Mesenchymal stem cell (in vitro differentiated cells and primary cell): ENCODE measurements around the gene GBX1. TPM values are rescaled to one million over a fixed set of nuclear protein-coding genes. Genes with fewer than 3 reads are reported as not detected.

Experiments used
- DNase-seq: peaks from one replicate; pipeline ENCODE4 v3.0.0-alpha.2; 2013
- H2AFZ ChIP-seq: one replicate; pipeline ENCODE4 v1.6.1; 2013; ENCODE audit warnings: low read depth, mild to moderate bottlenecking, control low read depth, inconsistent platforms, low read length, moderate library complexity
- H2AK5ac ChIP-seq: 2 replicates; pipeline ENCODE4 v1.6.1; 2013; ENCODE audit warnings: low read length, moderate library complexity, mild to moderate bottlenecking, inconsistent platforms; ENCODE audit not compliant: severe bottlenecking
- H2BK120ac ChIP-seq: one replicate; pipeline ENCODE4 v1.6.1; 2013; ENCODE audit warnings: low read depth, mild to moderate bottlenecking, inconsistent platforms, low read length, moderate library complexity
- H2BK12ac ChIP-seq, 2 experiments: one replicate each; pipeline ENCODE4 v1.6.1; 2013; ENCODE audit warnings: inconsistent platforms in 2 of 2, low read length in 2 of 2, mild to moderate bottlenecking in 2 of 2, moderate library complexity in 2 of 2, control low read depth in 1 of 2
- H2BK15ac ChIP-seq: one replicate; pipeline ENCODE4 v1.6.1; 2013; ENCODE audit warnings: mild to moderate bottlenecking, low read depth, inconsistent platforms; ENCODE audit not compliant: poor library complexity, severe bottlenecking
- H2BK5ac ChIP-seq: 2 replicates; pipeline ENCODE4 v1.6.1; 2013; ENCODE audit warnings: low read depth, mild to moderate bottlenecking, low read length, control low read depth, inconsistent platforms; ENCODE audit not compliant: poor library complexity, severe bottlenecking
- H3K14ac ChIP-seq, 2 experiments: one replicate each; pipeline ENCODE4 v1.6.1; 2013; ENCODE audit warnings: inconsistent platforms in 2 of 2, low read length in 2 of 2, control low read depth in 1 of 2, mild to moderate bottlenecking in 1 of 2, moderate library complexity in 1 of 2
- H3K18ac ChIP-seq, 2 experiments: one replicate each; pipeline ENCODE4 v1.6.1; 2013; ENCODE audit warnings: inconsistent platforms in 2 of 2, low read length in 2 of 2, control low read depth in 1 of 2, low read depth in 1 of 2, mild to moderate bottlenecking in 1 of 2
- H3K23ac ChIP-seq, 2 experiments: one replicate each; pipeline ENCODE4 v1.6.1; 2013; ENCODE audit warnings: inconsistent platforms in 2 of 2, low read length in 2 of 2, mild to moderate bottlenecking in 2 of 2, moderate library complexity in 2 of 2, control low read depth in 1 of 2
- H3K27ac ChIP-seq: 2 replicates; pipeline ENCODE4 v1.5.1; 2013; ENCODE audit warnings: mild to moderate bottlenecking, moderate library complexity, low read length, control low read depth, inconsistent platforms; ENCODE audit not compliant: poor library complexity, severe bottlenecking
- H3K27me3 ChIP-seq, 2 experiments: 2 replicates each; pipeline versions ENCODE4 v1.6.1 to v1.7.0; 2013; ENCODE audit warnings: low read length in 2 of 2, mild to moderate bottlenecking in 2 of 2, moderate library complexity in 2 of 2, control low read depth in 1 of 2, inconsistent platforms in 1 of 2; ENCODE audit not compliant: control insufficient read depth in 1 of 2, insufficient read depth in 1 of 2
- H3K36me3 ChIP-seq, 2 experiments: 2 replicates each; pipeline versions ENCODE4 v1.6.1 to v1.7.0; 2013; ENCODE audit warnings: low read length in 2 of 2, control low read depth in 1 of 2, inconsistent platforms in 1 of 2, low read depth in 1 of 2, mild to moderate bottlenecking in 1 of 2; ENCODE audit not compliant: insufficient read depth in 2 of 2, control insufficient read depth in 1 of 2
- H3K4ac ChIP-seq, 2 experiments: one replicate each; pipeline ENCODE4 v1.6.1; 2013; ENCODE audit warnings: inconsistent platforms in 2 of 2, low read length in 2 of 2, mild to moderate bottlenecking in 2 of 2, moderate library complexity in 2 of 2, control low read depth in 1 of 2, low read depth in 1 of 2
- H3K4me1 ChIP-seq: 2 replicates; pipeline ENCODE4 v1.6.1; 2013; ENCODE audit warnings: low read depth, low read length, control low read depth; ENCODE audit not compliant: control insufficient read depth, insufficient read depth
- H3K4me2 ChIP-seq: 2 replicates; pipeline ENCODE4 v1.6.1; 2013; ENCODE audit warnings: low read length, mild to moderate bottlenecking, inconsistent platforms; ENCODE audit not compliant: poor library complexity, severe bottlenecking
- H3K4me3 ChIP-seq, 2 experiments: 2 replicates each; pipeline versions ENCODE4 v1.5.1 to v1.7.0; 2013; ENCODE audit warnings: low read length in 2 of 2, mild to moderate bottlenecking in 2 of 2, control low read depth in 1 of 2, low read depth in 1 of 2; ENCODE audit not compliant: insufficient read depth in 1 of 2
- H3K79me1 ChIP-seq: replicated peaks from 2 replicates; pipeline ENCODE4 v1.6.1; 2013; ENCODE audit warnings: mild to moderate bottlenecking, control low read depth, low read length, inconsistent platforms; ENCODE audit not compliant: poor library complexity, severe bottlenecking
- H3K9ac ChIP-seq: 2 replicates; pipeline ENCODE4 v1.7.0; 2013; ENCODE audit warnings: mild to moderate bottlenecking, low read length, moderate library complexity
- H3K9me3 ChIP-seq: 2 replicates; pipeline ENCODE4 v1.7.0; 2013; ENCODE audit warnings: mild to moderate bottlenecking, low read length; ENCODE audit not compliant: control insufficient read depth
- H4K8ac ChIP-seq: one replicate; pipeline ENCODE4 v1.6.1; 2013; ENCODE audit warnings: inconsistent platforms, mild to moderate bottlenecking, low read length, moderate library complexity
- H4K91ac ChIP-seq: one replicate; pipeline ENCODE4 v1.6.1; 2013; ENCODE audit warnings: mild to moderate bottlenecking, low read length, inconsistent platforms
- WGBS: methylation state at CpG from one replicate; pipeline ENCODE4 v1.1.7; 2013; ENCODE audit warnings: mixed read lengths; 5-methylcytosine and 5-hydroxymethylcytosine counted together
- polyA plus RNA-seq, 2 experiments: library from polyadenylated mRNA; stranded (reverse); fragments of 200-250 nt; gene quantifications; one replicate each; pipeline ENCODE4 v1.2.3, GENCODE V29; 2013

Gene GBX1
- polyA plus RNA-seq (2013, experiment 1 of 2), result not detected
- not detected for polyA plus RNA-seq (2013, experiment 2 of 2)

DNA sequence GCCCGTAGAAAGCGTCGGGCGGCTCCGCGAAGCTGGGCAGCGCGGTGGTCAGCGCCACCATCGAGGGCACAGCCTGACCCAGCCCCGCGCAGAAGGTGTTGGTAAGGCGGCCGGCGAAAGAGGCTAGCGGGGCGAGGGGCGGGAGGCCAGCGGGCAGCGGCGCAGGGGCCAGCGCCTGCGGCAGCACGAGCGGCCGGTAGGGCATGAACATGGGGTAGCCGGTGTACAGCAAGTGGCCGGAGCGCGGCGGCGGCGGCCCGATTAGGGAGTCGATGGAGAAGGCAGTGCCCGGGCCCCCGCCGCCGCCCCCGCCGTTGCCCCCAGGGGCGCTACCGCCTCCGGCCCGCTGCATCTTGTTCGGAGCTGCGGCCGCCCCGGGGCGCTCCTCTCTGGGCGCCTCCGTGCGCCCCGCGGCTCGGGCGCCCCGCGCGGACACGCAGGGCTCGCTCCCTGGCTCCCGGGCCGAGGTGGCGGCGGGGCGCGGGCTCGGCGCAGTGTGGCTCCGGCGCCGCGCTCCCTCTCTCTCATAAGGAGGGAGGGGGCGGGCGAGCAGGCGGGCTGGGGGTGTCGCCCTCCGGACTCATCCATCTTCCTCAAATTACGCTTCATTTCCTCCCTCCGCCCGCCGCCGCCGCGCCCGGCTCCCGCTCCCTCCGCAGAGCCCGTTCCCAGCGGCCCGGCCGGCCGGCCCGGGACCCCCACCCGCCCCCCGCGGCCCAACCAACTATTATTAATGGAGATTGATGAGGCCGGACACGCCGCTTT, at the start of gene GBX1:
TSS of gene GBX1 (minus strand) at position 498 of the 765 bp plus-strand sequence. CDS start at position 352, 146 bp downstream.
- Histone ChIP-seq H3K4me3 (peak within 1 kb of the TSS; percentile 33 to 47), H3K36me3 (no peaks in the 10 kb centered on the region), H2BK120ac (no peak within 1 kb of the TSS), H2BK15ac (no peak within 1 kb of the TSS), H3K4me1 (peaks cover 16% of the 10 kb centered on the region), H2AFZ (no peak within 1 kb of the TSS), H4K91ac (no peak within 1 kb of the TSS), H3K27me3 (peaks cover 75 to 81% of the 10 kb centered on the region in 2 experiments), H3K18ac (no peak within 1 kb of the TSS), H3K14ac (no peak within 1 kb of the TSS), H3K4me2 (peak within 1 kb of the TSS; percentile 90), H3K79me1 (no peaks in the 10 kb centered on the region), H2AK5ac (no peak within 1 kb of the TSS), H3K4ac (no peak within 1 kb of the TSS), H3K9ac (no peak within 1 kb of the TSS), H3K27ac (no peak within 1 kb of the TSS), H3K23ac (peak within 1 kb of the TSS in 1 of 2 experiments; percentile 85), H3K9me3 (no peaks in the 10 kb centered on the region), H2BK12ac (no peak within 1 kb of the TSS), H2BK5ac (no peak within 1 kb of the TSS), H4K8ac (peak within 1 kb of the TSS; percentile 6)
- WGBS, result 1% methylated on average over 34 of the region's 101 CpGs
- no peak for DNase-seq

DNA sequence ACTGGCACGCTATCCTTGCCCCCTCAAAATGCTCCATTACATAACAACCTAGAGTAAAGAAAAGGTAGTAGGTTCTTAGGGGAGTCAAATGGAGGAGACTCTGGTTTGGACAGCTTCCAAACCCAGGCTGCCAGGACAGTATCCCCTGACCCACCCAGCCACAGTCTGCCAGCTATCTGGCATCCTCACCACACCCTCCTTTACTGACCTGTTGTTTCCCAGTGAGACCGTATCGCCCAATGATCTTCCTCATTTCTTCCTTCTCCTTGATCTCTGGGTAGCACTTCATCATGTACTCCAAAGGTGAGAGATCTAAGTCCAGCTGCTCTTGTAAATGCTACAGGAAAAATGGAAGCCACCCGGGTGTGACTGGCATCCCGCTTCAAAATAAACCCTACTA, 47.9 kb upstream of the GBX1 start:
- Histone ChIP-seq H4K91ac (no peak overlapping the region), H3K9me3 (no peaks in the 10 kb centered on the region), H2AK5ac (no peak overlapping the region), H3K9ac (no peak overlapping the region), H3K27me3 (no peaks in the 10 kb centered on the region), H2AFZ (no peak overlapping the region), H2BK12ac (no peak overlapping the region), H3K4ac (no peak overlapping the region), H3K23ac (no peak overlapping the region), H2BK5ac (no peak overlapping the region), H3K4me2 (no peak overlapping the region), H2BK15ac (no peak overlapping the region), H3K14ac (no peak overlapping the region), H3K18ac (no peak overlapping the region), H4K8ac (no peak overlapping the region), H2BK120ac (no peak overlapping the region), H3K36me3 (peaks cover 70 to 80% of the 10 kb centered on the region in 2 experiments), H3K27ac (no peak overlapping the region), H3K4me1 (no peaks in the 10 kb centered on the region), H3K79me1 (peaks cover 20% of the 10 kb centered on the region), H3K4me3 (no peak overlapping the region)
- WGBS, result 96% methylated on average over 4 of the region's 5 CpGs
- no peak for DNase-seq

DNA sequence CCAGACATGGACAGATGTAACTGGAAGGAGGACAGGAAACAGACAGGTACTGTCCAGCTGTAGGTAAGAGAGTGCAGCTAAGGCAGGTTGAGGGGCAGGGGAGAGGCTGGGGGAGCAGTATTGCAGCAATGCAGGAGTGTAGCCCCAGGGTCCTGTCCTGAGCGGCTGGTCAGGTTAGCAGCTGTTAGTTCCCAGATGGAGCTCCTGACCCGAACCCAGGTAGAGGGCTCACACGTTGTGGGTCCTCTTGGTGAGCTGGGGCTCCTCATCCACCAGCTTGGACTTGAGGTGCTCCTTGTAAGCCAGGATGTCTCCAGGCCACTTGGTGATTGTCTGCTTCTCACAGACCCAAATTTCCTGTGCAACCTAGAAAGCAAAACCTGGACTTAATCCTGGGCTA, 46.3 kb upstream of the GBX1 start:
- Histone ChIP-seq H3K9me3 (no peaks in the 10 kb centered on the region), H3K18ac (no peak overlapping the region), H3K14ac (no peak overlapping the region), H3K36me3 (peaks cover 57 to 70% of the 10 kb centered on the region in 2 experiments), H3K23ac (no peak overlapping the region), H3K27ac (no peak overlapping the region), H2AK5ac (no peak overlapping the region), H2BK12ac (no peak overlapping the region), H3K9ac (no peak overlapping the region), H2BK15ac (no peak overlapping the region), H4K91ac (no peak overlapping the region), H4K8ac (no peak overlapping the region), H2BK120ac (no peak overlapping the region), H2BK5ac (no peak overlapping the region), H3K4me1 (no peaks in the 10 kb centered on the region), H3K4me3 (no peak overlapping the region), H2AFZ (no peak overlapping the region), H3K4me2 (no peak overlapping the region), H3K4ac (no peak overlapping the region), H3K79me1 (peaks cover 14% of the 10 kb centered on the region), H3K27me3 (no peaks in the 10 kb centered on the region)
- 99% methylated on average over 3 of the region's 3 CpGs for WGBS
- DNase-seq, result no peak

DNA sequence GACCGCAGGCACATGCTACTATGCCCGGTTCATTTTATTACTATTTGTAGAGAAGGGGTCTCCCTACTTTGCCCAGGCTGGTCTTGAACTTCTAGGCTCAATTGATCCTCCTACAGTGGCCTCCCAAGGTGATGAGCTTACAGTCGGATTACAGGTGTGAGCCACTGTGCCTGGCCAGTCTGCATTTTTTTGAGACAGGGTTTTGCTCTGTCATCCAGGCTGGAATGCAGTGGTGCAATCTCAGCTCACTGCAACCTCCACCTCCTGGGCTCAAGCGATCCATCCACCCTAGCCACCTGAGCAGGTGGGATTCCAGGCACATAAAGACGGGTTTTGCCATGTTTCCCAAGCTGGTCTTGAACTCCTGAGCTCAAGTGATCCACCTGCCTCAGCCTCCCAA, 45.1 kb upstream of the GBX1 start:
- H4K91ac ChIP-seq, result no peak overlapping the region
- no peaks in the 10 kb centered on the region for H3K9me3 ChIP-seq
- H2BK15ac ChIP-seq, result no peak overlapping the region
- H3K79me1 ChIP-seq, result peaks cover 7% of the 10 kb centered on the region
- H3K27me3 ChIP-seq, result peaks cover 6 to 10% of the 10 kb centered on the region in 2 experiments
- 91% methylated on average over 5 of the region's 5 CpGs for WGBS
- H2AK5ac ChIP-seq, result no peak overlapping the region
- H3K4ac ChIP-seq, result no peak overlapping the region
- H3K18ac ChIP-seq, result no peak overlapping the region
- H3K9ac ChIP-seq, result no peak overlapping the region
- peaks cover 45 to 58% of the 10 kb centered on the region in 2 experiments for H3K36me3 ChIP-seq
- DNase-seq, result no peak
- no peak overlapping the region for H2BK120ac ChIP-seq
- H3K4me2 ChIP-seq, result no peak overlapping the region
- no peak overlapping the region for H2BK5ac ChIP-seq
- H3K27ac ChIP-seq, result no peak overlapping the region
- no peaks in the 10 kb centered on the region for H3K4me1 ChIP-seq
- no peak overlapping the region for H3K4me3 ChIP-seq
- no peak overlapping the region for H3K14ac ChIP-seq
- no peak overlapping the region for H2BK12ac ChIP-seq
- no peak overlapping the region for H2AFZ ChIP-seq
- H4K8ac ChIP-seq, result no peak overlapping the region
- H3K23ac ChIP-seq, result no peak overlapping the region
